Epithelial cell of esophagus (primary cell): ENCODE results near the gene ZNF407.
A peak's percentile ranks its signal among the peaks of the same experiment; 100 is the strongest.

Experiments
- DNase-seq: peaks from one replicate; pipeline ENCODE4 v3.0.0; 2010; ENCODE audit warnings: low read depth
- H3K4me3 ChIP-seq: 2 replicates; pipeline ENCODE4 v1.5.1; 2011; ENCODE audit warnings: mild to moderate bottlenecking, low read length, control low read depth
- CTCF ChIP-seq: IDR thresholded peaks from 2 replicates; pipeline ENCODE4 v1.5.1; 2011; ENCODE audit warnings: low read depth, mild to moderate bottlenecking, low read length, control low read depth, inconsistent platforms; ENCODE audit not compliant: insufficient read depth; ENCODE audit errors: missing control alignments

The ZNF407 gene

GRCh38 chr18:74996055-74996454 lies 398.4 kb downstream of the ZNF407 start:
- H3K4me3 ChIP-seq = no peak overlapping the region
- TF ChIP-seq CTCF = no peak
- peak; percentile 68 for DNase-seq

- no peak for TF ChIP-seq CTCF
- no peak for DNase-seq
- no peak overlapping the region for H3K4me3 ChIP-seq
Observed at GRCh38 chr18:74996996-74997395, 399.3 kb downstream of the ZNF407 start.

GRCh38 chr18:75000920-75001319 lies 403.2 kb downstream of the ZNF407 start:
- no peak overlapping the region for H3K4me3 ChIP-seq
- TF ChIP-seq CTCF = no peak
- DNase-seq = no peak

GRCh38 chr18:75003039-75003438 lies 405.4 kb downstream of the ZNF407 start:
- no peak overlapping the region for H3K4me3 ChIP-seq
- DNase-seq = no peak
- no peak for TF ChIP-seq CTCF

GRCh38 chr18:75003764-75004690 lies 406.4 kb downstream of the ZNF407 start:
- no peak overlapping the region for H3K4me3 ChIP-seq
- no peak for DNase-seq
- no peak for TF ChIP-seq CTCF

GRCh38 chr18:75005626-75006025 lies 408.0 kb downstream of the ZNF407 start:
- no peak overlapping the region for H3K4me3 ChIP-seq
- no peak for DNase-seq
- no peak for TF ChIP-seq CTCF

- H3K4me3 ChIP-seq = no peak overlapping the region
- no peak for DNase-seq
- no peak for TF ChIP-seq CTCF
Observed at GRCh38 chr18:75008186-75008585, 410.5 kb downstream of the ZNF407 start.
